ENCODE results near the gene ECT2.

The ECT2 gene

GRCh38 chr3:172750069-172750367 is 508 bp upstream of the ECT2 start:
- Histone ChIP-seq H3K9me3 (ENCODE audit: insufficient read depth, low read length, severe bottlenecking) (no peaks in the 10 kb centered on the region), H3K27ac (ENCODE audit: low read length) (peak overlapping the region; percentile 75), H3K9ac (ENCODE audit: low read depth, low read length) (peak overlapping the region; percentile 93), H4K20me1 (ENCODE audit: insufficient read depth, low read length) (peaks cover 5% of the 10 kb centered on the region; the same call in 1 of the 2 replicates), H3K4me3 (ENCODE audit: low read depth in 1 of 2, low read length in 2 of 2) (peak overlapping the region; percentile 17 to 88; a peak in 3 of 4 replicates), H3K79me2 (ENCODE audit: insufficient read depth, low read length) (peaks cover 44% of the 10 kb centered on the region), H3K27me3 (ENCODE audit: insufficient read depth, low read length, poor library complexity) (no peaks in the 10 kb centered on the region), H3K4me1 (ENCODE audit: insufficient read depth, low read length) (peaks cover 34% of the 10 kb centered on the region), H2AFZ (ENCODE audit: low read depth, low read length) (peak overlapping the region; percentile 91), H3K4me2 (ENCODE audit: insufficient read depth, low read length) (peak overlapping the region; percentile 66), H3K36me3 (ENCODE audit: insufficient read depth, low read length) (peaks cover 23% of the 10 kb centered on the region)
- DNase-seq (no peak), ATAC-seq (ENCODE audit: insufficient read depth, low read depth) (no peak)
- no peak for TF ChIP-seq CTCF (IDR thresholded peaks at IDR 0.05; ENCODE audit: borderline replicate concordance, extremely low read depth, low read length, poor library complexity, severe bottlenecking)
- no peak for TF ChIP-seq EZH2 (IDR thresholded peaks at IDR 0.05; ENCODE audit: borderline replicate concordance, low read depth, low read length, severe bottlenecking)

GRCh38 chr3:172751175-172751704 is 714 bp downstream of the ECT2 start:
- peaks cover 11% of the 10 kb centered on the region; the same call in 1 of the 2 replicates for H4K20me1 ChIP-seq (ENCODE audit: insufficient read depth, low read length)
- H3K4me1 ChIP-seq (ENCODE audit: insufficient read depth, low read length) = peaks cover 38% of the 10 kb centered on the region
- ATAC-seq (ENCODE audit: insufficient read depth, low read depth) = peak; percentile 6; the same call in 2 of the 3 replicates
- TF ChIP-seq CTCF (IDR thresholded peaks at IDR 0.05; ENCODE audit: borderline replicate concordance, extremely low read depth, low read length, poor library complexity, severe bottlenecking) (no peak), EZH2 (IDR thresholded peaks at IDR 0.05; ENCODE audit: borderline replicate concordance, low read depth, low read length, severe bottlenecking) (no peak)
- H2AFZ ChIP-seq (ENCODE audit: low read depth, low read length) = peak overlapping the region; percentile 91
- H3K27ac ChIP-seq (ENCODE audit: low read length) = peak overlapping the region; percentile 93
- no peaks in the 10 kb centered on the region for H3K27me3 ChIP-seq (ENCODE audit: insufficient read depth, low read length, poor library complexity)
- peak overlapping the region; percentile 62 for H3K4me2 ChIP-seq (ENCODE audit: insufficient read depth, low read length)
- no peak for DNase-seq
- H3K79me2 ChIP-seq (ENCODE audit: insufficient read depth, low read length) = peaks cover 56% of the 10 kb centered on the region
- peak overlapping the region; percentile 87 to 88 for H3K4me3 ChIP-seq (ENCODE audit: low read depth in 1 of 2, low read length in 2 of 2)
- no peaks in the 10 kb centered on the region for H3K9me3 ChIP-seq (ENCODE audit: insufficient read depth, low read length, severe bottlenecking)
- H3K36me3 ChIP-seq (ENCODE audit: insufficient read depth, low read length) = peaks cover 35% of the 10 kb centered on the region
- H3K9ac ChIP-seq (ENCODE audit: low read depth, low read length) = peak overlapping the region; percentile 93

- peak overlapping the region; percentile 62 for H3K4me2 ChIP-seq (ENCODE audit: insufficient read depth, low read length)
- H2AFZ ChIP-seq (ENCODE audit: low read depth, low read length) = no peak overlapping the region
- H3K4me1 ChIP-seq (ENCODE audit: insufficient read depth, low read length) = peaks cover 38% of the 10 kb centered on the region
- TF ChIP-seq CTCF (IDR thresholded peaks at IDR 0.05; ENCODE audit: borderline replicate concordance, extremely low read depth, low read length, poor library complexity, severe bottlenecking) (no peak), EZH2 (IDR thresholded peaks at IDR 0.05; ENCODE audit: borderline replicate concordance, low read depth, low read length, severe bottlenecking) (no peak)
- peak overlapping the region; percentile 93 for H3K9ac ChIP-seq (ENCODE audit: low read depth, low read length)
- H3K9me3 ChIP-seq (ENCODE audit: insufficient read depth, low read length, severe bottlenecking) = no peaks in the 10 kb centered on the region
- H3K4me3 ChIP-seq (ENCODE audit: low read depth in 1 of 2, low read length in 2 of 2) = peak overlapping the region; percentile 11 to 88; a peak in 3 of 4 replicates
- H3K36me3 ChIP-seq (ENCODE audit: insufficient read depth, low read length) = peaks cover 49% of the 10 kb centered on the region
- H4K20me1 ChIP-seq (ENCODE audit: insufficient read depth, low read length) = peaks cover 11% of the 10 kb centered on the region; the same call in 1 of the 2 replicates
- H3K27me3 ChIP-seq (ENCODE audit: insufficient read depth, low read length, poor library complexity) = no peaks in the 10 kb centered on the region
- DNase-seq (no peak), ATAC-seq (ENCODE audit: insufficient read depth, low read depth) (no peak)
- peak overlapping the region; percentile 59 for H3K27ac ChIP-seq (ENCODE audit: low read length)
- peaks cover 63% of the 10 kb centered on the region for H3K79me2 ChIP-seq (ENCODE audit: insufficient read depth, low read length)
These were observed 2.1 kb downstream of the ECT2 start for GRCh38 chr3:172752651-172753050.
